Smooth muscle cell (in vitro differentiated cells): ENCODE data around the gene GMDS. TPM values are rescaled to one million over a fixed set of nuclear protein-coding genes. Genes with fewer than 3 reads are reported as not detected.

Source experiments
- DNase-seq: peaks from one replicate; lab custom pipeline; 2025; ENCODE audit not compliant: unreplicated experiment; lab: John Stamatoyannopoulos, UW
- H2AFZ ChIP-seq: fragments of 200-600 bp; sonication (generic); 2 replicates; pipeline ENCODE4 v1.6.0; 2016; ENCODE audit warnings: antibody characterized with exemption, low read depth, mild to moderate bottlenecking
- H3F3A ChIP-seq: fragments of 200-600 bp; sonication (generic); 2 replicates; pipeline ENCODE4 v1.6.0; 2017; ENCODE audit warnings: antibody characterized with exemption, low read depth
- H3K27ac ChIP-seq: fragments of 200-600 bp; sonication (generic); 2 replicates; pipeline ENCODE4 v1.5.1; 2016; ENCODE audit warnings: low read depth, mild to moderate bottlenecking
- H3K27me3 ChIP-seq: fragments of 200-600 bp; sonication (generic); 2 replicates; pipeline ENCODE4 v1.6.1; 2016; ENCODE audit warnings: low read depth, mild to moderate bottlenecking
- H3K36me3 ChIP-seq: fragments of 200-600 bp; sonication (generic); 2 replicates; pipeline ENCODE4 v1.5.1; 2016; ENCODE audit warnings: low read depth
- H3K4me1 ChIP-seq: fragments of 200-600 bp; sonication (generic); 2 replicates; pipeline ENCODE4 v1.5.1; 2016; ENCODE audit warnings: low read depth
- H3K4me2 ChIP-seq: fragments of 200-600 bp; sonication (generic); 2 replicates; pipeline ENCODE4 v1.6.0; 2016; ENCODE audit warnings: mild to moderate bottlenecking
- H3K4me3 ChIP-seq: fragments of 200-600 bp; sonication (generic); 2 replicates; pipeline ENCODE4 v1.5.1; 2016; ENCODE audit warnings: mild to moderate bottlenecking
- H3K79me2 ChIP-seq: fragments of 200-600 bp; sonication (generic); 2 replicates; pipeline ENCODE4 v1.6.0; 2016; ENCODE audit warnings: low read depth, mild to moderate bottlenecking
- H3K9ac ChIP-seq: fragments of 200-600 bp; sonication (generic); 2 replicates; pipeline ENCODE4 v1.6.0; 2016; ENCODE audit warnings: low read depth
- H3K9me3 ChIP-seq: fragments of 200-600 bp; sonication (generic); replicated peaks from 2 replicates; pipeline ENCODE4 v1.5.1; 2016; ENCODE audit warnings: low read depth
- H4K20me1 ChIP-seq: fragments of 200-600 bp; sonication (generic); 2 replicates; pipeline ENCODE4 v1.6.0; 2016; ENCODE audit warnings: low read depth
- WGBS: methylation state at CpG from one replicate; pipeline ENCODE4 v1.1.7; 2016; ENCODE audit warnings: low lambda C conversion rate; 5-methylcytosine and 5-hydroxymethylcytosine counted together
- polyA plus RNA-seq: library from polyadenylated mRNA; unstranded; fragments of >200 nt; fragmentation: Nextera tagmentation; extraction: Ambion mirVana; gene quantifications from 2 replicates; pipeline ENCODE4 v1.2.1, GENCODE V29; 2016
- total RNA-seq: library from RNA; depleted of rRNA; stranded (reverse); fragments of >200 nt; gene quantifications from 2 replicates; pipeline ENCODE4 v1.2.3, GENCODE V29; 2014
- TF ChIP-seq, protein P1 (sequence below): fragments of 200-600 bp; sonication (generic); IDR thresholded peaks from 2 replicates; pipeline ENCODE4 v1.5.1; 2017; ENCODE audit warnings: borderline replicate concordance, mild to moderate bottlenecking, antibody characterized with exemption; ENCODE audit not compliant: insufficient read depth, poor library complexity, severe bottlenecking

Gene GMDS
- total and polyA plus RNA-seq, 2 experiments from 2014 or later, result 3.7 to 8.5 TPM

DNA sequence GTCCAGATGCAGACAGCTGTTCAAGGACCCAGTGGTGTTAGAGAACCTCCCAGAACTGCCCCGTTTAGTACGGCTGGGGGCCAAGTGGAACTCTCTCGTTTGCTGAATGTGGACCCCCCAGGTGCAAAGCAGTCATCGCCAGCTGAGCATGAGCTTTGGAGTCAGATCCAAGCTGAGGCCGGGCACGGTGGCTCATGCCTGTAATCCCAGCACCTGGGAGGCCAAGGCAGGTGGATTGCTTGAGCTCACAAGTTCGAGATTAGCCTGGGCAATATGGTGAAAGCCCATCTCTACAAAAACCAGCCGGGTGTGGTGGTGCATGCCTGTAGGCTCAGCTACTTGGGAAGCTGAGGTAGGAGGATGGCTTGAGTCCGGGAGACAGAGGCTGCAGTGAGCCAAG, 606.0 kb downstream of the GMDS start:
- TF ChIP-seq, protein P1, sequence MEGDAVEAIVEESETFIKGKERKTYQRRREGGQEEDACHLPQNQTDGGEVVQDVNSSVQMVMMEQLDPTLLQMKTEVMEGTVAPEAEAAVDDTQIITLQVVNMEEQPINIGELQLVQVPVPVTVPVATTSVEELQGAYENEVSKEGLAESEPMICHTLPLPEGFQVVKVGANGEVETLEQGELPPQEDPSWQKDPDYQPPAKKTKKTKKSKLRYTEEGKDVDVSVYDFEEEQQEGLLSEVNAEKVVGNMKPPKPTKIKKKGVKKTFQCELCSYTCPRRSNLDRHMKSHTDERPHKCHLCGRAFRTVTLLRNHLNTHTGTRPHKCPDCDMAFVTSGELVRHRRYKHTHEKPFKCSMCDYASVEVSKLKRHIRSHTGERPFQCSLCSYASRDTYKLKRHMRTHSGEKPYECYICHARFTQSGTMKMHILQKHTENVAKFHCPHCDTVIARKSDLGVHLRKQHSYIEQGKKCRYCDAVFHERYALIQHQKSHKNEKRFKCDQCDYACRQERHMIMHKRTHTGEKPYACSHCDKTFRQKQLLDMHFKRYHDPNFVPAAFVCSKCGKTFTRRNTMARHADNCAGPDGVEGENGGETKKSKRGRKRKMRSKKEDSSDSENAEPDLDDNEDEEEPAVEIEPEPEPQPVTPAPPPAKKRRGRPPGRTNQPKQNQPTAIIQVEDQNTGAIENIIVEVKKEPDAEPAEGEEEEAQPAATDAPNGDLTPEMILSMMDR, result no peak
- H3K27me3 ChIP-seq, result peaks cover 45% of the 10 kb centered on the region
- no peaks in the 10 kb centered on the region for H3K9me3 ChIP-seq
- H4K20me1 ChIP-seq, result no peaks in the 10 kb centered on the region
- H3K36me3 ChIP-seq, result no peaks in the 10 kb centered on the region
- H3K4me3 ChIP-seq, result no peak overlapping the region
- DNase-seq, result no peak
- no peaks in the 10 kb centered on the region for H3K4me1 ChIP-seq
- no peak overlapping the region for H3K27ac ChIP-seq
- H3K4me2 ChIP-seq, result no peak overlapping the region
- 91% methylated on average over 9 of the region's 9 CpGs for WGBS
- no peaks in the 10 kb centered on the region for H3F3A ChIP-seq
- no peak overlapping the region for H2AFZ ChIP-seq
- H3K79me2 ChIP-seq, result no peaks in the 10 kb centered on the region
- H3K9ac ChIP-seq, result no peak overlapping the region

DNA sequence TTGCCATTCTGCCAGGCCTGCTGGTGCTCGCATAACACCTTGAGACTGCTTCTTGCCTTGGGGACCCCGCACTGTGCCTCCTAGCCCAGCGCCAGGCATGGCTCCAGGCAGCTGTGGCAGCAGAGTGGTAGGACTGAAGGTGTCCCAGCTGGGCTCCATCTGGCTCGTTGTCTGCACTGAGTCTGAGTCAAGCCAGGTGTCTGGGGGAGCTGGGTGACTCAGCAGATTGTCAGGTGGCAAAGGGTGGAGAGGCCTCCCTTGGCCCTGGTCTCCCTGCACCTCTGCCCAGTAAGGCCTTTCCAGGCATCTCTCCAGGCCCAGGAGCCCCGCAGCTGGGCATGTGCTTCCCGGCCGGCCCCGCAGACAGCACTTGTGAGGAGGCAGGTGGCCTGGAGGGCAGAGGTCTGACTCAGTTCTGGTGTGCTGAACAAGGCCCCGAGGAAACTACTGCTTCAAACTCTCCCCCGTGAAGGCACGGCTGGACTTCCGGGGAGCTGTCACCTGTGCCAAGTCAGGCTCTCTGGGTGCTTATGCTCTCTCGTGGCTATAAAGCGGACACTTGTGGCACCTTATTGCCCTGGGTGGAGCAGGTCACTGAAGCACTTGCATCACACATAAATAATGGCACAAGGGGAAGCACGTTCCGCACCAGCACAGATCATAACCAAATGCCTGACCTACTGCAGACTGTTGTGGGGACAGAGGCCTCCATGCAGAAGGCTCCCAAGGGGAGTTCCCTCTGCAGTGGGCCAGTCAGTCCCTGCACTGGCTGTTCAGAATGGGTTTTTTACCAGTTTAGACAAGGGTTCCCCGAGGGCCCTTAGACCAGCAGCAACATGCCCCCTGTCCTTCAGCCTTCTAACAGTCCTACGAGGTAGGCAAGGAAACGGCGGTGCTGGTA, 608.2 kb downstream of the GMDS start:
- Histone ChIP-seq H3K4me2 (no peak overlapping the region), H4K20me1 (no peaks in the 10 kb centered on the region), H3K27ac (no peak overlapping the region), H3K36me3 (no peaks in the 10 kb centered on the region), H3K4me3 (no peak overlapping the region), H2AFZ (no peak overlapping the region), H3K4me1 (no peaks in the 10 kb centered on the region), H3K79me2 (no peaks in the 10 kb centered on the region), H3K9ac (no peak overlapping the region), H3F3A (no peaks in the 10 kb centered on the region), H3K9me3 (no peaks in the 10 kb centered on the region), H3K27me3 (peaks cover 41% of the 10 kb centered on the region)
- WGBS, result 85% methylated on average over 20 of the region's 20 CpGs
- TF ChIP-seq, protein P1, result no peak
- DNase-seq, result no peak

DNA sequence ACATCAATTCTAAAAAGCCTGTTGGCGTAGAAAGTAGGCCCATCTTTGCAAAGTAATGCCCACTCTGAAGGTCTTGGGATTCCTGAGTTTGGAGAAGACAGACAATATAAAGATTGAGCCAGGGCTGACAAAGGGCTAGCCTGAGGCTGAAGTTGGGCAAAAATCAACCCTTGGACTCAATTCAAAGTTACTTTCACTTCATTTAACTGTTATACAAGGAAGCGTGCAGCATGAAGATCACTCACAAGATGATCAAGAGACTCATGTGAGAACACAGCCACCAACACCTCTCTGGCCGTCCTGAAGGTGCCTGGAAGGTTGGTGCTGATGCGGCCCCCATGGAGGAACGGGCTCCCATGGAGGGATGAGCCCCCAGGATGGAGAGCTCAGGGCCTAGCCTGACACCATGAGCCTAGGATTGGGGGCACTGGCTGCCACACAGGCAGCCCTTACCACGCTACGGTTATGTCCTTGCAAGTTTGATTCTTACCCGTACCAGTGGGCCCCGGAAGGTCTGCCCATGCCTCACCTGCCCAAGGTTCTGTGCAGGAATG, 609.1 kb downstream of the GMDS start:
- Histone ChIP-seq H3K36me3 (no peaks in the 10 kb centered on the region), H3K79me2 (no peaks in the 10 kb centered on the region), H3K9ac (no peak overlapping the region), H2AFZ (no peak overlapping the region), H4K20me1 (no peaks in the 10 kb centered on the region), H3K4me1 (no peaks in the 10 kb centered on the region), H3K4me3 (no peak overlapping the region), H3K27ac (no peak overlapping the region), H3K4me2 (no peak overlapping the region), H3F3A (no peaks in the 10 kb centered on the region), H3K27me3 (peaks cover 44% of the 10 kb centered on the region), H3K9me3 (no peaks in the 10 kb centered on the region)
- WGBS, result 96% methylated on average over 9 of the region's 9 CpGs
- DNase-seq, result no peak
- TF ChIP-seq, protein P1, result no peak
